Measurements from ENCODE around the gene PSME3.
"Not testable (repeated sequence)": the region's sequence is repeated elsewhere in the genome, so short reads cannot be mapped to it uniquely, and the experiment has no call there.

The PSME3 gene

GRCh38 chr17:42851371-42852240 lies 18.4 kb downstream of the PSME3 start:
- DNase-seq (ENCODE audit: low read depth) = not testable (repeated sequence)

GRCh38 chr17:42852351-42852750 lies 19.2 kb downstream of the PSME3 start:
- no peak for DNase-seq (ENCODE audit: low read depth)

- DNase-seq (ENCODE audit: low read depth) = no peak
Measured at GRCh38 chr17:42853004-42853403, 19.8 kb downstream of the PSME3 start.

- DNase-seq (ENCODE audit: low read depth) = no peak
Measured at GRCh38 chr17:42853597-42853967, 20.4 kb downstream of the PSME3 start.

GRCh38 chr17:42853968-42854790 lies 21.0 kb downstream of the PSME3 start:
- DNase-seq (ENCODE audit: low read depth) = no peak

- no peak for DNase-seq (ENCODE audit: low read depth)
Measured at GRCh38 chr17:42855048-42855596, 21.9 kb downstream of the PSME3 start.

GRCh38 chr17:42856093-42856492 lies 22.9 kb downstream of the PSME3 start:
- not testable (repeated sequence) for DNase-seq (ENCODE audit: low read depth)

- DNase-seq (ENCODE audit: low read depth) = not testable (repeated sequence)
Measured at GRCh38 chr17:42856516-42856915, 23.3 kb downstream of the PSME3 start.

- no peak for DNase-seq (ENCODE audit: low read depth)
Measured at GRCh38 chr17:42857389-42857788, 24.2 kb downstream of the PSME3 start.

- DNase-seq (ENCODE audit: low read depth) = no peak
Measured at GRCh38 chr17:42865638-42866094, 32.5 kb downstream of the PSME3 start.

- no peak for DNase-seq (ENCODE audit: low read depth)
Measured at GRCh38 chr17:42866216-42866615, 33.0 kb downstream of the PSME3 start.

- no peak for DNase-seq (ENCODE audit: low read depth)
Measured at GRCh38 chr17:42866631-42867575, 33.7 kb downstream of the PSME3 start.

GRCh38 chr17:42867694-42868261 lies 34.6 kb downstream of the PSME3 start:
- not testable (repeated sequence) for DNase-seq (ENCODE audit: low read depth)

GRCh38 chr17:42868338-42868737 lies 35.1 kb downstream of the PSME3 start:
- DNase-seq (ENCODE audit: low read depth) = no peak

- no peak for DNase-seq (ENCODE audit: low read depth)
Measured at GRCh38 chr17:42871647-42872046, 38.5 kb downstream of the PSME3 start.

GRCh38 chr17:42872251-42872965 lies 39.2 kb downstream of the PSME3 start:
- DNase-seq (ENCODE audit: low read depth) = no peak

- no peak for DNase-seq (ENCODE audit: low read depth)
Measured at GRCh38 chr17:42873315-42873714, 40.1 kb downstream of the PSME3 start.

GRCh38 chr17:42873932-42874695 lies 40.9 kb downstream of the PSME3 start:
- DNase-seq (ENCODE audit: low read depth) = not testable (repeated sequence)

GRCh38 chr17:42877037-42877436 lies 43.8 kb downstream of the PSME3 start:
- DNase-seq (ENCODE audit: low read depth) = no peak
